Esophagus squamous epithelium (tissue), 5 donors: ENCODE measurements around the gene HOXC9. TPM values are rescaled to one million over a fixed set of nuclear protein-coding genes. Genes with fewer than 3 reads are reported as not detected.

Source experiments
- DNase-seq: peaks from one replicate; lab custom pipeline; 2025; lab: John Stamatoyannopoulos, UW
- H3K27ac ChIP-seq, 4 donors: fragments of 200-600 bp; sonication (generic); one replicate each; pipeline ENCODE4 v1.5.1; 2016 to 2019; ENCODE audit warnings: mild to moderate bottlenecking in 1 of 4
- H3K27me3 ChIP-seq, 4 donors: fragments of 200-600 bp; sonication (generic); 1 replicate in 3 of 4; 2 replicates in 1 of 4; pipeline versions ENCODE4 v1.5.1 to v1.6.0; 2017 to 2021; ENCODE audit warnings: antibody characterized with exemption in 1 of 4
- H3K36me3 ChIP-seq, 3 donors: fragments of 200-600 bp; sonication (generic); one replicate each; pipeline ENCODE4 v1.5.1; 2016 to 2019
- H3K4me1 ChIP-seq, 3 donors: fragments of 200-600 bp; sonication (generic); one replicate each; pipeline ENCODE4 v1.5.1; 2017 to 2019
- H3K4me3 ChIP-seq, 4 donors: fragments of 200-600 bp; sonication (generic); 1 replicate in 3 of 4; 2 replicates in 1 of 4; pipeline ENCODE4 v1.5.1; 2016 to 2019; ENCODE audit warnings: mild to moderate bottlenecking in 2 of 4, moderate library complexity in 1 of 4
- H3K9me3 ChIP-seq, 3 donors: fragments of 200-600 bp; sonication (generic); one replicate each; pipeline ENCODE4 v1.5.1; 2016 to 2019
- POLR2A ChIP-seq, 4 donors: fragments of 450-650 bp; IDR thresholded peaks; one replicate each; pipeline ENCODE4 v1.6.1; 2017; ENCODE audit warnings: antibody characterized with exemption in 4 of 4, mild to moderate bottlenecking in 4 of 4, moderate library complexity in 3 of 4
- WGBS, 2 donors: methylation state at CpG; one replicate each; pipeline ENCODE4 v1.1.5; 2018; 5-methylcytosine and 5-hydroxymethylcytosine counted together
- intact Hi-C: fragments of 100-400 bp; cut with DNase I; formaldehyde crosslinking; loops from one replicate; pipeline ENCODE4 v1.15.0; 2022
- total RNA-seq, 4 donors: library from RNA; depleted of rRNA; stranded (reverse); fragments of >200 nt; gene quantifications; one replicate each; pipeline ENCODE4 v1.1.0, GENCODE V29; 2016
- TF ChIP-seq, protein P1 (sequence below), 6 experiments: fragments of 450-650 bp in 4 of 6; fragments of 200-600 bp in 2 of 6; sonication (generic) in 2 of 6; IDR thresholded peaks; one replicate each; pipeline ENCODE4 v1.5.1; 2016 to 2019; ENCODE audit warnings: antibody characterized with exemption in 6 of 6, mild to moderate bottlenecking in 4 of 6, moderate library complexity in 4 of 6
- donor health status: DM: yes; HTN: yes; CAD: no.

HOXC9 gene
- 1 to 10 TPM in 1 of 4 donors, not detected in 3; 1.5 TPM for total RNA-seq

DNA sequence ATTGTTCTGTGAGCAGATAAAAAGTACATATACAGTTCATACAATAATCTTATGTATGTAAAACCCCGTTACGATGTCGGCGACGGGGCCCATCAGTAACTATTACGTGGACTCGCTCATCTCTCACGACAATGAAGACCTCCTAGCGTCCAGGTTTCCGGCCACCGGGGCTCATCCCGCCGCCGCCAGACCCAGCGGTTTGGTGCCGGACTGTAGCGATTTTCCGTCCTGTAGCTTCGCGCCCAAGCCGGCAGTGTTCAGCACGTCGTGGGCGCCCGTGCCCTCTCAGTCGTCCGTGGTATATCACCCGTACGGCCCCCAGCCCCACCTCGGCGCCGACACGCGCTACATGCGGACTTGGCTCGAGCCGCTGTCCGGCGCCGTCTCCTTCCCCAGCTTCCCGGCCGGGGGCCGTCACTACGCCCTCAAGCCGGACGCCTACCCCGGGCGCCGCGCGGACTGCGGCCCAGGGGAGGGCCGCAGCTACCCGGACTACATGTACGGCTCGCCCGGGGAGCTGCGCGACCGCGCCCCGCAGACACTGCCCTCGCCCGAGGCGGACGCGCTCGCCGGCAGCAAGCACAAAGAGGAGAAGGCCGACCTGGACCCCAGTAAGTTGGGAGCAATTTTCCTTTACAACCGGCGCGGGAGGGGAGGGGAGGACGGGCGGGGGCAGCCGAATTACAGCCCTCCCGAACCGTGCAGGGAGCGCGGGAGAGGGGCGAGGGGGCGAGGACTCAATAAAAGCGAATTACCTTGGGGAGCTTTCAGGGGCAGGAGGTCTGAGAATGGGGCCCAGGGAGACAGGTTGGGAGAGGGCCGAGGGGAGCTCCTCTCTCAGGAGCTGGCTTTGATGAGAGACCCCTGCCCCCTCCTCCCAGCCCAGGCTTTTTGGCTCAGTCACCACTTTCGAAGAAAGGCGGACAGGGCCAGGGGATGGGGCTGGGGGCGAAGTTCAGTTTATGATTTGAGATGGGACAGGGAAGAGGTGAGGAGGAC lies at the start of gene HOXC9:
TSS of gene HOXC9 (plus strand) at position 46 of the 999 bp plus-strand sequence. CDS start at position 74, 28 bp downstream.
- TF ChIP-seq, protein P1, sequence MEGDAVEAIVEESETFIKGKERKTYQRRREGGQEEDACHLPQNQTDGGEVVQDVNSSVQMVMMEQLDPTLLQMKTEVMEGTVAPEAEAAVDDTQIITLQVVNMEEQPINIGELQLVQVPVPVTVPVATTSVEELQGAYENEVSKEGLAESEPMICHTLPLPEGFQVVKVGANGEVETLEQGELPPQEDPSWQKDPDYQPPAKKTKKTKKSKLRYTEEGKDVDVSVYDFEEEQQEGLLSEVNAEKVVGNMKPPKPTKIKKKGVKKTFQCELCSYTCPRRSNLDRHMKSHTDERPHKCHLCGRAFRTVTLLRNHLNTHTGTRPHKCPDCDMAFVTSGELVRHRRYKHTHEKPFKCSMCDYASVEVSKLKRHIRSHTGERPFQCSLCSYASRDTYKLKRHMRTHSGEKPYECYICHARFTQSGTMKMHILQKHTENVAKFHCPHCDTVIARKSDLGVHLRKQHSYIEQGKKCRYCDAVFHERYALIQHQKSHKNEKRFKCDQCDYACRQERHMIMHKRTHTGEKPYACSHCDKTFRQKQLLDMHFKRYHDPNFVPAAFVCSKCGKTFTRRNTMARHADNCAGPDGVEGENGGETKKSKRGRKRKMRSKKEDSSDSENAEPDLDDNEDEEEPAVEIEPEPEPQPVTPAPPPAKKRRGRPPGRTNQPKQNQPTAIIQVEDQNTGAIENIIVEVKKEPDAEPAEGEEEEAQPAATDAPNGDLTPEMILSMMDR (IDR thresholded peaks at IDR 0.05): no peak
- TF ChIP-seq POLR2A (IDR thresholded peaks at IDR 0.05): no peak
- 5 to 7% methylated on average over 18 to 32 of the region's 87 CpGs for WGBS, 2 donors
- no peaks in the 10 kb centered on the region for H3K9me3 ChIP-seq
- H3K27ac ChIP-seq: peak within 1 kb of the TSS in 2 of 4 donors; percentile 37 to 81
- H3K4me1 ChIP-seq: peaks cover 16 to 39% (median 22%) of the 10 kb centered on the region in 3 donors
- H3K27me3 ChIP-seq: peaks cover 11 to 100% (median 79%) of the 10 kb centered on the region in 4 donors
- DNase-seq: no peak
- H3K4me3 ChIP-seq: peak within 1 kb of the TSS; percentile 39 to 63 (median 58)
- H3K36me3 ChIP-seq: no peaks in the 10 kb centered on the region
- intact Hi-C loops: no loop called here

DNA sequence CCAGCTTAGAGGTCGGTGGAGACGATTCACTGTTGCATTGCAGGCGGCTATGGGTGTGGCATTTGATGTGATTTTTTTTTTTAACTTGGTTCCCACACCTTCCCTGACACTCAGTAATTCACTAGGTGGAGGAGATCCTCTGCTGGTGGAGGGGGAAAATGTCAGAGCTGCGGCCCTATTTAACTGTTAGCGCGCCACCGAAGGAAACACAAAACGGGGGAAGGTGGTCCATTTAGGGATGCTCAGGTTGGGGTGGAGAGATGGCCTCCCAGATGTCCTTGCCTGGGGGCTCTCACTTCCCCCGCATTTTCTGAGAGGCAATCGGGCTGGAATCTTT lies 49.6 kb upstream of the HOXC9 start:
- no peak for DNase-seq
- no peak overlapping the region for H3K4me3 ChIP-seq
- peaks cover under 1 to 32% (median 5%) of the 10 kb centered on the region in 3 donors for H3K4me1 ChIP-seq
- intact Hi-C loops: no loop called here
- no peaks in the 10 kb centered on the region for H3K9me3 ChIP-seq
- TF ChIP-seq, protein P1 (IDR thresholded peaks at IDR 0.05): no peak
- no peak for TF ChIP-seq POLR2A (IDR thresholded peaks at IDR 0.05)
- H3K36me3 ChIP-seq: no peaks in the 10 kb centered on the region
- WGBS, 2 donors: 0 to 30% methylated on average over 5 to 7 of the region's 10 CpGs
- no peak overlapping the region for H3K27ac ChIP-seq
- peaks cover 58 to 100% (median 70%) of the 10 kb centered on the region in 4 donors for H3K27me3 ChIP-seq

DNA sequence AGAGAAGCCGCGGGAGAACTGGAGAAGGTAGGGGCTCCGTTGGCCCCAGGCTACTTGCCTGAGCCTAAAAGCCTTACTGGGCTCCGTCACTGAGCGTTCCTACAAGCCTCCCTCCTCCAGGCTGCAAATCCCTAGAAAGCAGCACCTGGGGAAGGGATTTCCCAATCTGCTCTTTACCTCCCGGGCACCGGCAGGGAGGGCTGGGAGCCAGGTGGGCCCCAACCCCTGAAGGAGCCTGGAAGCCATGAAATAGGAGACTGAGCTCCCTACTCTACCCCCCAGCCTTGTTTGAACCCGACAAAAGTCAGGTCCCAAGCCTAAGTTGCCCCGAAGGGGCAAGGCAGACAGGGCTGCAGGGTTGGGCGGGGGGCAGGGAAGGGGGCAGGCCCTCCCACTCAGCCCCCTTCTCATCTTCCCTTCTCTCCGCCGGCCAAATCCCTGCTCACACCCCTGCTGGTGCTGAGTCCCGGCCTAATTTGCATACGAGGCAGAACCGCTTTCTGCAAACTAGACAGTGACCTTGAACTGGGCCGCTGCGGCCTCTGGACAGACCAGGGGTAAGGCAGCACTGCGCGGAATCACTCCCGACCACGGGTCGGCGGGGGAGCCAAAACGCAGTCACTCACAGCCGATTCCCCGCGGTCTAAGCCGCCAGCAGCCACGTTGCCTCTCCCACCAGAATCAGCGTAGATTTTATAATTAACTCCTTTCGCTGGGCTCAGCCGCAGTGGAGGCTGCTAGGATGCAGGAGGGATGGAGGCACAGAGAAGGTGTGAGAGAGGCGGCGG lies 49.0 kb upstream of the HOXC9 start:
- WGBS, 2 donors: 0 to 6% methylated on average over 3 to 24 of the region's 34 CpGs
- intact Hi-C loops: no loop called here
- Histone ChIP-seq H3K36me3 (no peaks in the 10 kb centered on the region), H3K4me3 (no peak overlapping the region), H3K4me1 (peaks cover 5 to 36% (median 5%) of the 10 kb centered on the region in 3 donors), H3K27ac (no peak overlapping the region), H3K9me3 (no peaks in the 10 kb centered on the region), H3K27me3 (peaks cover 60 to 100% (median 71%) of the 10 kb centered on the region in 4 donors)
- TF ChIP-seq POLR2A (IDR thresholded peaks at IDR 0.05): no peak
- TF ChIP-seq, protein P1 (IDR thresholded peaks at IDR 0.05): no peak
- DNase-seq: no peak

DNA sequence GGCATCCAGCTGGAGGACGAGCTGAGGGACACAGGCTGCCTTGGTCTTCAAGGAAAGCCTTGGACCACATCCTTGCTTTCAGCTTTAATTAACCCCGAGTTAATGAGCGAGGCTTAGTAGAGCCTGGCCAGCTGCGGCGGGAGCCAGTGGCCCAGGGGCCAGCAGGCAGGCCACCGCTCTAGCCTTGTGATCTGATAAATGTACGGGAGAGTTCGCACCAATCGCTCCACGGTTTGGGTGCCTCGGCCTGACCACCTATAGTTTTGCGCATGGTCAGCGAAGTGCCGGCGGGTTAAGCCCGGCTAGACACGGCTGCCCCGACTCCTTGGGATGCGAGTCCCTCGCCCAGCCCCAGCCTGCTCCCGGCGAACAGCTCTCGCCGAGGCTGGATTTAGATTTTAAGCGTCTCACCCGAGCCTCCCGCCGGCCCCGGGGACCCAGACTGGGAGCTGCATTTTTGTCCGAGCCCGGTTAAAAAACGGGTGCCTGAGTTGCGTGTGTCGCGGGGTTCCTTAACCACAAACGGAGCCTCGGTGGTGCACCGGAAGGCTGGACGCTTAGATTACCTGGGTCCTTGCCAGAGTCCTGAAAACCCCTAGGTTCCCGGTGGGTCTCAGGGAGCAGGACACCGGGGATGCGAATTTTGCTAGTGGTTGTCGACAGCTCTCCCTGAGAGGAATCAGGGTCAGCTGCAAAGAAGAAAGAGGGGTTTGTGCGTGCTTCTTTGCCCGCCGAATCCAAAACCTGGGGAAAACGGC lies 48.2 kb upstream of the HOXC9 start:
- H3K36me3 ChIP-seq: no peaks in the 10 kb centered on the region
- H3K4me3 ChIP-seq: no peak overlapping the region
- peaks cover 60 to 100% (median 73%) of the 10 kb centered on the region in 4 donors for H3K27me3 ChIP-seq
- no peaks in the 10 kb centered on the region for H3K9me3 ChIP-seq
- H3K27ac ChIP-seq: no peak overlapping the region
- TF ChIP-seq, protein P1 (IDR thresholded peaks at IDR 0.05): no peak
- no peak for TF ChIP-seq POLR2A (IDR thresholded peaks at IDR 0.05)
- H3K4me1 ChIP-seq: peaks cover 5 to 44% (median 5%) of the 10 kb centered on the region in 3 donors
- DNase-seq: no peak
- intact Hi-C loops: no loop called here
- 5 to 13% methylated on average over 4 to 21 of the region's 47 CpGs for whole genome bisulfite sequencing, 2 donors
